Middle frontal gyrus (tissue), 1 donor: Measurements from ENCODE around the gene MAP4K3.
"Not testable (repeated sequence)": the region's sequence is repeated elsewhere in the genome, so short reads cannot be mapped to it uniquely, and the experiment has no call there.

Experiments used
- DNase-seq: peaks from one replicate; pipeline ENCODE4 v3.0.0-alpha.2; 2015; ENCODE audit warnings: low spot score; ENCODE audit errors: extremely low spot score

Gene MAP4K3

DNA sequence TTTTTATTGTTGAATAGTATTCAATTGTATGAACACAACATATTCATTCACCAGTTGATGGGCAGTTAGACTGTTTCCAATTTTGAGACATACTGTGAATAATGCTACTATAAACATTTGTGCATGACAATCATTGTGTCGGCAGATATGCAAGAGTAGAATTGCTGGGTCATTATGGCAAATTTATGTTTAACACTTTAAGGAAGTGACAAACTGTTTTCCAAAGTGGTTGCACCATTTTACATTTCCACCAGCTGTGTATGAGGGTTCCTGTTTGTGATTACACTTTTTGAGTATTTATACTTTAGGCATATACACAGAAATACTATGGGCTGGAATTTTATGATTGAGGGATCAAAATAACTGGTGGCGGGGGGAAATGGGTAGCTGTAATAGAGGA is 61.2 kb downstream of the MAP4K3 start:
- DNase-seq: no peak

DNA sequence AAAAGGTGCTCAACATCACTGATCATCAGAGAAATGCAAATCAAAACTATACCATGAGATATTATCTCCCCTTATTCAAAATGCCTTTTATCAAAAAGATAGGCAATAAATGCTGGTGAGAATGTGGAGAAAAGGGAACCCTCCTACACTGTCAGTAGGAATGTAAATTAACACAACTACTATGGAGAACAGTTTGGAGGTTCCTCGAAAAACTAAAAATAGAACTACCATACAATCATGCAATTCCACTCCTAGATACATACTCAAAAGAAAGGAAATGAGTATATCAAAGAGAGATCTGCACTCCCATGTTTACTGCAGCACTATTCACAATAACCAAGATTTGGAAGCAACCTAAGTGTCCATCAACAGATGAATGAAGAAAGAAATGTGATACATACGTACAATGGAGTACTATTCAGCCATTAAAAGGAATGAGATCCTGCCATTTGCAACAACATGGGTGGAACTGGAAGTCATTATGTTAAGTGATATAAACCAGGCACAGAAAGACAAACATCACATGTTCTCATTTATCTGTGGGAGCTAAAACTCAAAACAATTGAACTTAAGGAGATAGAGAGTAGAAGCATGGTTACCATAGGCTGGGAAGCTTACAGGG is 63.8 kb downstream of the MAP4K3 start:
- DNase-seq: no peak

DNA sequence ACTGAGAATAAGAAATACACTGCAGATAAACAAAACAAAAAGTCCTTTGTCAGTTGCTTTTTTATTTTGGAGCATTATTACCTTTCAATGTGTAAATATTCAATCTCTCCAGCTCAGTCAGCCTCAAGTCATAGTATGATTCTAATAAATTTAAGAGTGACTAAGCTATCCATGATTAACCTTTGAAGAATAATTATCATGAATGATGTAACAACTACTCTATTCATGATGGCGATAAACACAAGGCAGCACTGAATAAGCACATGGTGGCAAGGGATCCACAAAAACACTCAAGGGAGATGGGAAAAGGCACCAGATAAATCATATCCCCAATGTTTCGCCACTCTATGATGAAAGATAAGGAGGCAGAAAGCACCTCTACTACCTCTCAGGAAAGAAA is 67.0 kb downstream of the MAP4K3 start:
- no peak for DNase-seq

DNA sequence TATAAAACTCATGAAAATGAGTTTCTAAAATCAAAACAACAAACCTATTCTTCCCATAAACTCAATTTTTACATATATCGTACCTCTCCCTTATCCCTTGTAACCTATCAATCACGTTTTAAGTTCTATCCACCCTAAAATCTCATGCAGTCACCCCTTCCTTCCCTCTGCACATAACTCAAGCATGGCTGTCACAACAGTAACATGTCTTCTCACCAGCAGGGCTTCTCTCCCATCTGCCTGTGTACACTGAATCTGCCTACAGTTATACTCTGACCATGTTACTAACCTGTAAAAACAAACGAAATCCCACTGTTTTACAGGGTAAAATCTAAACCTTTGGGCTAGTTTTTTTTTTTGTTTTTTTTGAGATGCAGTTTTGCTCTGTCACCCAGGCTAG is 68.2 kb downstream of the MAP4K3 start:
- no peak for DNase-seq

DNA sequence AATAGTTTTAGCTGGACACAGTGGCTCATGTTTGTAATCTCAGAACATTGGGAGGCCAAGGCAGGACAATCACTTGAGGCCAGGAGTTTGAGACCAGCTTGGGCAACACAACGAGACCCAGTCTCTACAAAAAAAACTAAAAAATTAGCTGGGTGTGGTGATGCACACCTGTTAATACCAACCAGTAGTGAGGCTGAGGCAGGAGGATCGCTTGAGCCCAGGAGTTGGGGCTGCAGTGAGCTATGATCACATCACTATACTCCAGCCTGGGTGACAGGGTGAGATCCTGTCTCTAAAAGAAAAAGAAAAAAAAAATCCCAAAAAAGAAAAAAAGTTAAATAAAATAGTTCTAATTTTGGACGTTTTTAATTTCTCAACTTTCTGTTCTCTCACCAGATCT is 68.7 kb downstream of the MAP4K3 start:
- no peak for DNase-seq

DNA sequence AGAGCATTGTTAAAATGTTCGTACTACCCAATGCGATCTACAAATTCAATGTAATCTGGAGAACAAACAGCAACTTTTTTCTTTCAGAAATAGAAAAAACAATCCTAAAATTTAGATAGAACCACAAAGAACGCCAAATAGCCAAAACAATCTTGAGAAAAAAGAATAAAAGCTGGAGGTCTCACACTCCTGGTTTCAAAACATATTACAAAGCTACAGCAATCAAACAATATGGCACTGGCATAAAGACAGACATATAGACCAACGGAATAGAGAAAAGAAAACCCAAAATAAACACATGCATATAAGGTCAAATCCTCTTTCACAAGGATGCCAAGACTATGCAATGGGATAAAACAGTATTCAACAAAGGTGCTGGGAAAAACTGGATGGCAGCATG is 74.5 kb downstream of the MAP4K3 start:
- DNase-seq: no peak

DNA sequence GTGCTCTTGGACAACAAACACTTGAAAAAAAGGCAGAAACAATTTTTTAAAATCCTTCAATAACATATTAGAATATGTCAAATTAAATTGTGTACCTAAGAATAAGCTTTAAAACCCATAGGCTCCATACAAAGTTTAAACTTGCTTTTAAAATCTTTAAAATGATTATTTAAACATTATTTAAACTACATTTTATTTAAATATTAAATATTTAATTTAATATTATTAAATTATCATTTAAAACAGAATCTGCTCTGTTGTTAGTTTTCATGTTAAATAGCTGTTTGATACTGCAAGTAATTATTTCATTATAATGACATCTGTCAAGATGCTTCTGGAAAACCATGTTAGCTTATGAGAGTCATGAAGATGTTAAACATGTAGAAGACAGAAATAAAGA is 75.6 kb downstream of the MAP4K3 start:
- no peak for DNase-seq

DNA sequence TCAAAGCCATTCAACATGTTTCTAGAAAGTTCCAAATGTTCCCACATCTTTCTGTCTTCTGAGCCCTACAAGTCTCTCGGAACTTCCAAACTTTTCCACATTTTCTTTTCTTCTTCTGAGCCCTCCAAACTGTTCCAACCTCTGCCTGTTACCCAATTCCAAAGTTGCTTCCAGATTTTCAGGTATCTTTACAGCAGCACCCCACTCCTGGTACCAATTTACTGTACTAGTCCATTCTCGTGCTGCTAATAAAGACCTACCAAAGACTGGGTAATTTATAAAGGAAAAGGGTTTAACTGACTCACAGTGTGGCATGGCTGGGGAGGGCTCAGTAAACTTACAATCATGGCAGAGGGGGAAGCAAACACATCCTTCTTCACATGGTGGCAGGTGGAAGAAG is 76.7 kb downstream of the MAP4K3 start:
- not testable (repeated sequence) for DNase-seq

DNA sequence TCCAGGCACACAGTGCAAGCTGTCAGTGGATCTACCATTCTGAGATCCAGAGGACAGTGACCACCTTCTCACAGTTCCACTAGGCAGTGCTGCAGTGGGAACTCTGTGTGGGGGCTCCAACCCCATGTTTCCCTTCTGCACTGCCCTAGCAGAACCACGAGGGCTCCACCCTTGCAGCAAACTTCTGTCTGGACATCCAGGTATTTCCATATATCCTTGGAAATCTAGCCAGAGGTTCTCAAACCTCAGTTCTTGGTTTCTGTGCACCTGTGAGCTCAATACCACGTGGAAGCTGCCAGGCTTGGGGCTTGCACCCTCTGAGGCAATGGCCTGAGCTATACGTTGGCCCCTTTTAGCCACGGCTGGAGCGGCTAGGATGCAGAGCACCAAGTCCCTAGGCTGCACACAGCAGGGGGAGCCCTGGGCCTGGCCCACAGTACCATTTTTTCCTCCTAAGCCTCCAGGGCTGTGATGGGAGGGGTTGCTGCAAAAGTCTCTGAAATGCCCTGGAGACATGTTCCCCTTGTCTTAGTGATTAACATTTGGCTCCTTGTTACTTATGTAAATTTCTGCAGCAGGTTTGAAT is 77.5 kb downstream of the MAP4K3 start:
- no peak for DNase-seq

DNA sequence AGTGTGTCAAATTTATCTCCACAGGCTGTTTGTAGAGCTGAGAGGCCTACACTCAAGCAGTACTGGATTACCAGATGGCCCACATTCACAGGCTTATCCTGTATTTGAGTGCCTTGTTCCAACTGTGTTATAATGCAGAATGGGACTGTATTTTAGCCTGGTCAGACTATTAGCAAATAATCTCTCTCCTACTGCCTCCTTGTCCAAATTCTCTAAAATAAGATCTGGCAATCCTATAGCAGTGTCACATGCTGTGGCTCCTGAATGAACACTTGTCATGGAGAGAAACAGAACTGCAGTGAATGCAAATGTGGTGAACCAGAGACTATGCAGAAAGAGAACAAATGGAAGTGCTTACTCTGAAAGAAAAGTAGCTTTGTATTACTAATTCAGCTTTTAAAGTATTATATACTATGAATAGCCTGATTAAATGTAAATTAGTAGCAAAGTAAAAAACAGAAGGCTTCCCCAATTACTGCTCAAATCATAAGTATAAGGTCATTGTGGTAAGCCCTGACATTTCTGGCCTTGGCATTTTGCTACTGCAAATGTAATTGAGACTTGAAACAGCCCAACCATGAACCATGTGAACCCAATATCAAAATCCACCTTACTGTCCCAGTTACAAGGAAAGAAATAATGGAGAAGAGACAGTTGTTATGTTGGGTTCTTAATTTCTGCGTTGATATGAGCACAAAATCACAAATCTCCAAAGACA is 80.0 kb downstream of the MAP4K3 start:
- no peak for DNase-seq

DNA sequence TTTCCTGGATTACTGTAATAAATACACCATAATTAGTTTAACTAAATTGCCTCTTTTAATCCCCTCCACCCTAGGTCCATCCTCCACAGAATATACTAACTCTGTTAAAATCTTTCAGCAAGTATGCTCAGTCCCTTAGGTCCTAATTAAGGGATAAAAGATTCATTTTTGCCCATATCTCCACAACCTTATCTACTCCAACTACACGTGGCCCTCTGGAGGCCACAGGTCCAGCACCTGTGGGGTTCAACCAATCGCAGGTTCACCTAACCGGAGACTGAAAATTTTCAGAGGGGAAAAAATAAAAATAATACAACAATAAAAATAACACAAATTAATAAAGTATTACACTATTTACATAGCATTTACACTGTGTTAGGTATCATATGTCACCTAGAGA is 86.4 kb downstream of the MAP4K3 start:
- DNase-seq: no peak

DNA sequence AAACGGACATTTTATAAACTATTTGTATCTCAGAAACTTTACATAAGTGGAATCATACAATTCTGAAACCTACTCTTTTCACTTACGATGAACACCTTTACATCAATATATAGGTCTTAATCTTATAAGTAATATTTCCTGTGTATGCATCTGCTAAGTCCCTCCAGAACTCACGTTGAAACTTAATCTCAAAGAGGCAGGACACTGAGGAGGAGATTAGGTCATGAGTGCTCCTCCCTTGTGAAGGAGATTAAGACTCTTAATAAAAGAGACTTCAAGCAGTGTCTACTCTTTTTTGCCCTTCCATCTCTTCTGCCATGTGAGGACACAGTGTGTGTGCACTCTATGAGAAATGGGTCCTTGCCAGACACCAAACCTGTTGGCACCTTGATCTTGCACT is 98.6 kb downstream of the MAP4K3 start:
- no peak for DNase-seq

DNA sequence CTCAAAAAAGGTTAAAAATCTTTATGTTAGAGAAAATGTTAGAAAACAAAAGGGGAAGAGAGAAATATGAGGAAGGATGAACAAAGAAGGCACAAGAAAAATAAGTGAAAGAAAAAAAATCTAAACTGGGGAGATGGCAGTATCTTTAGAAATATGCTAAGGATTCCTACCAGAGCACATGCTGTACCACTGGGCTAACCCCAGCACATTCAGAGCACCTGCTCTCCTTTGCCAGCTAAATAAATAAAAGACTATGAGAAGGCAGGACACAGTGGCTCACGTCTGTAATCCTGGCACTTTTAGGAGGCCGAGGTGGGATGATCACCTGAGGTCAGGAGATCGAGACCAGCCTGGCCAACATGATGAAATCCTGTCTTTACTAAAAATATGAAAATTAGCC is 101.2 kb downstream of the MAP4K3 start:
- DNase-seq: no peak

DNA sequence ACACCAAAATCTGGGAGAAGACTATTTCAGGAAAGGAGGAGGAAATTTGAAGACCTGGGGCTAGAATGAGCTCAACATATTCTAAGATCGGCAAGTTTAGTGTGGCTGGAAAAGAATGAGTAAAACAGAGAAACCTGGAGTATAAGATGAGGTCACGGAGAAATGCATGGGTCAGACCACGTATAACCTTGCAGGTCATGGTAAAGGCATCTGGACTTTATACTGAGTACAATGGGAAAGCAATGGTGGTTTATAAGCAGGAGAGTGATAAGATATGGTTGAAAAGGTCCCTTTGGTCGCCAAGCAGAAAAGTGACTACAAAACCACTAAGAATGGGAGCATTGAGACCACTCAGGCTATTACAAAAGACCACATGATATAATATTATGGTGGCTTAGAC is 102.1 kb downstream of the MAP4K3 start:
- no peak for DNase-seq

DNA sequence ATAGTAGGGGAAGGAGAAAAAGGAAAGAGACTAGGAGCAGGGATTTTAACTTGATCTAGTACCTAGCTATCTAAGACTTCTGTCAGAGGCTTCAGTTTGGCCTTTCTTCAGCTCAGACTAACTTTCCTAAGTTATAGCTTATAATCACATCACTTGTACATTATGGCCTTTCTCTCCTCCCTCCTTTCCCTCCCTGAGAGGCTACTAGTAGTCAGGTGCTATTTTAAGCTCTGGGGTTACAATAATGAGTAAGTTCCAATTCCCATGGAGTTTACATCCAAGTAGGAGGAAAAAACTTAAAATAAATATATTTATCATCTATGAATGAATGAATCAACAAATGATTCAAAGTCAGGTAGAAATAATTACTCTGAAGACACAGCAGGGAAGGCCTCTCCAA is 102.6 kb downstream of the MAP4K3 start:
- DNase-seq: no peak

DNA sequence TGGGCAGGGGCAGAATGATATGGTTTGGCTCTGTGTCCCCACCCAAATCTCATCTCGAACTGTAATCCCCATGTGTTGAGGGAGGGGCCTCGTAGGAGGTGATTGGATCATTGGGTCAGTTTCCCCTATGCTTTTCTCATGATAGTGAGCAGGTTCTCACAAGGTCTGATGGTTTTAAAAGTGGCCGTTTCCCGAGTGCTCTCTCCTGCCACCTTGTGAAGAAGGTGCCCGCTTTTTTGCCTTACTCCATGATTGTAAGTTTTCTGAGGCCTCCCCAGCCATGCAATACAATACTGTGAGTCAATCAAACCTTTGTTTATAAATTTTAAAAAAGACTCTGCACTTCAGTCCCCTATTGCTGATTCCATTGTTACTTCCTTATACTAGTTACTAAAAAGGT is 110.4 kb downstream of the MAP4K3 start:
- DNase-seq: no peak

DNA sequence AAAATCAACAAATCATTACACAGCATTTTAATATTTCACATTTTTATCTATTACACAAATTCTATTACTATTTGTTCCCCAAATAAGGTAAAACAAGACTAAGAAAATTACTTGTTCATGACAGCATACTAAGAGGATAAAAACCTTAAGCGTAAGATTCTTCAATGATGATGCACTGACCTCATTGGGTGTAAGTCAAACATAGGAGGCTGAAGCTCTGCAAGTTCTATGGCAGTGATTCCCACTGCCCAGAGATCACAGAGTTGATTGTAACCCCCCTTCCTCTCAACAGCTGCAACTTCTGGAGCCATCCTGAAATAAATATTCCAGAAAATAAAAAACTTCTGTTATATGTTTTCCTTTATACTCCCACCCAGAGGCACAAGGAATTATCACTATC is 111.1 kb downstream of the MAP4K3 start:
- no peak for DNase-seq

DNA sequence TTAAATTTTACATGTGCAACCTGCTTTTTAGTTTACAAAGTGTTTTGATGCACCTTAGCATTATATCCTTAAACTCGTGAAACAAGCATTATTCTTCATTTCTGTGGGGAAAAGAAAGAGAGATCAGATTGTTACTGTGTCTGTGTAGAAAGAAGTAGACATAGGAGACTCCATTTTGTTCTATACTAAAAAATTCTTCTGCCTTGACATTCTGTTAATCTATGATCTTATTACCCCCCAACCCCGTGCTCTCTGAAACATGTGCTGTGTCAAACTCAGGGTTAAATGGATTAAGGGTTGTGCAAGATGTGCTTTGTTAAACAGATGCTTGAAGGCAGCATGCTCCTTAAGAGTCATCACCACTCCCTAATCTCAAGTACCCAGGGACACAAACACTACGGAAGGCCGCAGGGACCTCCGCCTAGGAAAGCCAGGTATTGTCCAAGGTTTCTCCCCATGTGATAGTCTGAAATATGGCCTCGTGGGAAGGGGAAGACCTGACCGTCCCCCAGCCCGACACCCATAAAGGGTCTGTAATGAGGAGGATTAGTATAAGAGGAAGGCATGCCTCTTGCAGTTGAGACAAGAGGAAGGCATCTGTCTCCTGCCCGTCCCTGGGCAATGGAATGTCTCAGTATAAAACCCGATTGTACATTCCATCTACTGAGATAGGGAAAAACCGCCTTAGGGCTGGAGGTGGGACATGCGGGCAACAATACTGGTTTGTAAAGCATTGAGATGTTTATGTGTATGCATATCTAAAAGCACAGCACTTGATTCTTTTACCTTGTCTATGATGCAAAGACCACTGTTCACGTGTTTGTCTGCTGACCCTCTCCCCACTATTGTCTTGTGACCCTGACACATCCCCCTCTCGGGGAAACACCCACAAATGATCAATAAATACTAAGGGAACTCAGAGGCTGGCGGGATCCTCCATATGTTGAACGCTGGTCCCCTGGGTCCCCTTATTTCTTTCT is 115.7 kb downstream of the MAP4K3 start:
- not testable (repeated sequence) for DNase-seq

DNA sequence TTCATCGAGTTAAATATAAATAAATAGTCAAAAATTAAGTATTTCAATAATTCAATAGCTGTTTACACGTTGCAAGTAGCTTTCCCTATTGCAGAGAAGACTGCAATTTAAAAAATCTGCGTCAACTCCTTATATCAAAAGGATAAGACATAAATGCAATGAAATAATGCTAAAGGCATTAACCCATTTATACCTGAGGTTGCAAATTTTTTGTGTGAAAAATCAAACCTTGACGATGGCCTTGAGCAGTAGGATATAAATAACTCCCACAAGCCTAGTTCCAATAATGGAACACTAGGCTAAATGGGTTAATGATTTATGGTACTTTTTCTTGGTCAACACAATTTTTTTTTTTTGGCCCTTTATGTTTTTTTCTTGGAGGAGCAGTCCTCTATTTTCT is 116.9 kb downstream of the MAP4K3 start:
- DNase-seq: no peak

DNA sequence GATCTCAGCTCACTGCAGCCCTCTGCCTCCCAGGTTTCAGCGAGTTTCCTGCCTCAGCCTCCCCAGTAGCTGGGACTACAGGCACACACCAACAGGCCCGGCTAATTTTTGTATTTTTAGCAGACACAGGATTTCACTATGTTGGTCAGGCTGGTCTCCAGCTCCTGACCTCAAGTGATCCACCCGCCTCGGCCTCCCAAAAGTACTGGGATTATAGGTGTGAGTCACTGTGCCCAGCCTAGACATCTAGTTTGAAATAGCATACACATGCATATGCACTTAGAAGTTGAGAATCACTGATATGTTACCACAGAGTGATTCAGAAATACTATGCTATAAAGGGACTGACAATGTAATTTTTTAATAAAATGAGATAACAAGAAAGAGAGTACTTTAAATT is 123.5 kb downstream of the MAP4K3 start:
- no peak for DNase-seq

DNA sequence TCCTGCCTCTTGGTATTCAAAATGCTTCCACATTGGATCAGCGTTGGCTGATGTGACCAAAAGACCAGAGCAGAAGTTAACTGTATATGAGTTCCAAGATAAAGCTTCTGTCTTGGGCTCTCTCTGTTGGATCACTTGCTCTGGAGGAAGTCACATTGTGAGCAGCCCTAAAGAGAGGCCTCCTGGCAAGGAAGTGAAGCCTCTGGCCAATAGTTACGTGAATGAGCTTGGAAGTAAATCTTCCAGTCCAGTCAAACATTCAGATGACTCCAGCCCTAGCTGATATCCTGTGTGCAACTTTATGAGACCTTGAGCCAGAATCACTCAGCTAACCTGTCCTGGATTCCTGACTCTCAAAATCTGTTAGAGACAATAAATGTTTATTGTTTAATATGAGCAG is 125.6 kb downstream of the MAP4K3 start:
- no peak for DNase-seq

DNA sequence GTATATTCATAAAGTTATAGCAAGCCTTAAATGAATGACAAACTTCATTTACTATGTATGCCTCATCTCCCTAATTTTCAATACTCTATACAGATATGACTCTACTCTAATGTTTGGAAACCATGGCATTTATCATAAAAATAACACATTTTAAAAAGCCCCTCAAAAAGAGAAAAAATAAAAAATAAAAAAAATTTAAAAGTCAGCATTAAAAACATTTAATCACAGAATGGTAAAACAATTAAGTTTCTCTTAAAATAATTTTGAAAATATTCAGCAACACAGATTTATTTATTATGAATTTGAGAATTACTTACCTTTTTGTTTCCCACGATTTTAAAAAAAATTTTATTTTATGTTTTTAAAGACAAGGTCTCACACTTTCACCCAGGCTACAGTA is 128.3 kb downstream of the MAP4K3 start:
- DNase-seq: no peak
